Esophagus squamous epithelium (tissue), 5 donors: ENCODE data around the gene FAM241B. TPM values are rescaled to one million over a fixed set of nuclear protein-coding genes. Genes with fewer than 3 reads are reported as not detected.

Experiments
- DNase-seq: peaks from one replicate; lab custom pipeline; 2025; lab: John Stamatoyannopoulos, UW
- H3K27ac ChIP-seq, 4 donors: fragments of 200-600 bp; sonication (generic); one replicate each; pipeline ENCODE4 v1.5.1; 2016 to 2019; ENCODE audit warnings: mild to moderate bottlenecking in 1 of 4
- H3K27me3 ChIP-seq, 4 donors: fragments of 200-600 bp; sonication (generic); 1 replicate in 3 of 4; 2 replicates in 1 of 4; pipeline versions ENCODE4 v1.5.1 to v1.6.0; 2017 to 2021; ENCODE audit warnings: antibody characterized with exemption in 1 of 4
- H3K36me3 ChIP-seq, 3 donors: fragments of 200-600 bp; sonication (generic); one replicate each; pipeline ENCODE4 v1.5.1; 2016 to 2019
- H3K4me1 ChIP-seq, 3 donors: fragments of 200-600 bp; sonication (generic); one replicate each; pipeline ENCODE4 v1.5.1; 2017 to 2019
- H3K4me3 ChIP-seq, 4 donors: fragments of 200-600 bp; sonication (generic); 1 replicate in 3 of 4; 2 replicates in 1 of 4; pipeline ENCODE4 v1.5.1; 2016 to 2019; ENCODE audit warnings: mild to moderate bottlenecking in 2 of 4, moderate library complexity in 1 of 4
- H3K9me3 ChIP-seq, 3 donors: fragments of 200-600 bp; sonication (generic); one replicate each; pipeline ENCODE4 v1.5.1; 2016 to 2019
- CTCF ChIP-seq, 6 experiments: fragments of 450-650 bp in 4 of 6; fragments of 200-600 bp in 2 of 6; sonication (generic) in 2 of 6; IDR thresholded peaks; one replicate each; pipeline ENCODE4 v1.5.1; 2016 to 2019; ENCODE audit warnings: antibody characterized with exemption in 6 of 6, mild to moderate bottlenecking in 4 of 6, moderate library complexity in 4 of 6
- POLR2A ChIP-seq, 4 donors: fragments of 450-650 bp; IDR thresholded peaks; one replicate each; pipeline ENCODE4 v1.6.1; 2017; ENCODE audit warnings: antibody characterized with exemption in 4 of 4, mild to moderate bottlenecking in 4 of 4, moderate library complexity in 3 of 4
- WGBS, 2 donors: methylation state at CpG; one replicate each; pipeline ENCODE4 v1.1.5; 2018; 5-methylcytosine and 5-hydroxymethylcytosine counted together
- intact Hi-C: fragments of 100-400 bp; cut with DNase I; formaldehyde crosslinking; loops from one replicate; pipeline ENCODE4 v1.15.0; 2022
- total RNA-seq, 4 donors: library from RNA; depleted of rRNA; stranded (reverse); fragments of >200 nt; gene quantifications; one replicate each; pipeline ENCODE4 v1.1.0, GENCODE V29; 2016
- donor health status: DM: yes; HTN: yes; CAD: no.

The FAM241B gene
- total RNA-seq, 4 donors from 2014 or later = 1.2 to 1.7 (median 1.3) TPM; not detected in 1

- 80 to 100% methylated on average over 4 to 6 of the region's 20 CpGs for WGBS, 2 donors
Observed at GRCh38 chr10:69655124-69655867, 25.2 kb downstream of the FAM241B start.

GRCh38 chr10:69655868-69656555, 26.0 kb downstream of the FAM241B start:
- intact Hi-C loops = loop anchor here (10.0 kb wide), 1 partner anchor 259 kb away; no protein-coding TSS in a partner anchor
- no peak for TF ChIP-seq CTCF (IDR thresholded peaks at IDR 0.05)
- no peak for TF ChIP-seq POLR2A (IDR thresholded peaks at IDR 0.05)
- Histone ChIP-seq H3K27me3 (peaks cover 0 to 50% (median 0%) of the 10 kb centered on the region in 4 donors), H3K9me3 (no peaks in the 10 kb centered on the region), H3K4me1 (no peaks in the 10 kb centered on the region), H3K4me3 (no peak overlapping the region), H3K27ac (no peak overlapping the region), H3K36me3 (no peaks in the 10 kb centered on the region)
- no peak for DNase-seq
- whole genome bisulfite sequencing, 2 donors = 53 to 100% methylated on average over 1 to 3 of the region's 11 CpGs

More at GRCh38 chr10:69655124-69655867, 25.2 kb downstream of the FAM241B start:
- TF ChIP-seq POLR2A (IDR thresholded peaks at IDR 0.05) (no peak), CTCF (IDR thresholded peaks at IDR 0.05) (no peak)
- peaks cover 0 to 44% (median 0%) of the 10 kb centered on the region in 4 donors for H3K27me3 ChIP-seq
- no peak overlapping the region for H3K4me3 ChIP-seq
- no peak overlapping the region for H3K27ac ChIP-seq
- intact Hi-C loops = loop anchor here (10.0 kb wide), 1 partner anchor 260 kb away; no protein-coding TSS in a partner anchor
- no peaks in the 10 kb centered on the region for H3K36me3 ChIP-seq
- DNase-seq = no peak
- no peaks in the 10 kb centered on the region for H3K4me1 ChIP-seq
- no peaks in the 10 kb centered on the region for H3K9me3 ChIP-seq

- DNase-seq = no peak
- TF ChIP-seq CTCF (IDR thresholded peaks at IDR 0.05) = no peak
- TF ChIP-seq POLR2A (IDR thresholded peaks at IDR 0.05) = no peak
- no peak overlapping the region for H3K4me3 ChIP-seq
- H3K4me1 ChIP-seq = no peaks in the 10 kb centered on the region
- H3K27me3 ChIP-seq = peaks cover 0 to 50% (median 0%) of the 10 kb centered on the region in 4 donors
- H3K36me3 ChIP-seq = no peaks in the 10 kb centered on the region
- no peaks in the 10 kb centered on the region for H3K9me3 ChIP-seq
- 15 to 23% methylated on average over 3 to 5 of the region's 5 CpGs for WGBS, 2 donors
- H3K27ac ChIP-seq = no peak overlapping the region
- intact Hi-C loops = loop anchor here (10.0 kb wide), 1 partner anchor 258 kb away; no protein-coding TSS in a partner anchor
Observed at GRCh38 chr10:69656742-69657269, 26.8 kb downstream of the FAM241B start.

GRCh38 chr10:69657430-69657829, 27.4 kb downstream of the FAM241B start:
- DNase-seq = no peak
- Histone ChIP-seq H3K9me3 (no peaks in the 10 kb centered on the region), H3K36me3 (no peaks in the 10 kb centered on the region), H3K27ac (no peak overlapping the region), H3K4me1 (no peaks in the 10 kb centered on the region), H3K4me3 (no peak overlapping the region), H3K27me3 (peaks cover 0 to 50% (median 0%) of the 10 kb centered on the region in 4 donors)
- TF ChIP-seq CTCF (IDR thresholded peaks at IDR 0.05) (no peak), POLR2A (IDR thresholded peaks at IDR 0.05) (no peak)
- intact Hi-C loops = loop anchor here (10.0 kb wide), 1 partner anchor 257 kb away; no protein-coding TSS in a partner anchor
- WGBS, 2 donors = 22 to 30% methylated on average over 2 to 4 of the region's 8 CpGs
